Measurements from ENCODE around the gene FAM177A1.

FAM177A1 gene

GRCh38 chr14:35004839-35005238, 41.2 kb upstream of the FAM177A1 start:
- DNase-seq (ENCODE audit: low spot score): no peak
- no peak overlapping the region for H3K23ac ChIP-seq (ENCODE audit: low read depth, low read length, poor library complexity)
- H3K4me3 ChIP-seq (ENCODE audit: low read length in 2 of 2): no peak overlapping the region
- H3K36me3 ChIP-seq (replicated peaks in 1 of 2; ENCODE audit: control insufficient read depth in 2 of 2, insufficient read depth in 2 of 2, low read length in 2 of 2): peaks cover 0 to 61% of the 10 kb centered on the region in 2 donors
- no peak overlapping the region for H4K8ac ChIP-seq (ENCODE audit: low read depth, low read length)
- no peaks in the 10 kb centered on the region for H3K9me3 ChIP-seq (replicated peaks in 1 of 2; ENCODE audit: control insufficient read depth in 2 of 2, insufficient read depth in 1 of 2, low read depth in 1 of 2, low read length in 2 of 2)
- no peaks in the 10 kb centered on the region for H3K79me1 ChIP-seq (ENCODE audit: low read depth, low read length)
- no peaks in the 10 kb centered on the region for H3K4me1 ChIP-seq (ENCODE audit: control insufficient read depth in 2 of 2, insufficient read depth in 1 of 2, low read depth in 1 of 2, low read length in 2 of 2)
- H3K4ac ChIP-seq (ENCODE audit: low read length): no peak overlapping the region
- no peak overlapping the region for H3K18ac ChIP-seq (ENCODE audit: low read length)
- H2BK15ac ChIP-seq (ENCODE audit: low read length): no peak overlapping the region
- no peak overlapping the region for H3K4me2 ChIP-seq (ENCODE audit: insufficient read depth, low read length, poor library complexity, severe bottlenecking)
- H2AK5ac ChIP-seq (ENCODE audit: low read depth, low read length): no peak overlapping the region
- WGBS, 2 donors (ENCODE audit: extremely low coverage in 2 of 2, insufficient read length in 2 of 2, insufficient replicate concordance in 1 of 2): no CpG with 5 or more reads among the region's 1 CpG
- H3K9ac ChIP-seq (ENCODE audit: low read depth, low read length, poor library complexity): no peak overlapping the region
- no peaks in the 10 kb centered on the region for H3K27me3 ChIP-seq (ENCODE audit: control insufficient read depth in 3 of 3, insufficient read depth in 3 of 3, low read depth in 1 of 3, low read length in 3 of 3)
- H3K14ac ChIP-seq (ENCODE audit: low read length): no peak overlapping the region
- H2AFZ ChIP-seq (ENCODE audit: low read length): no peak overlapping the region
- no peak overlapping the region for H3K27ac ChIP-seq (replicated peaks; ENCODE audit: low read length)
- no peak overlapping the region for H2BK12ac ChIP-seq (ENCODE audit: low read length)
- no peak overlapping the region for H4K91ac ChIP-seq (ENCODE audit: low read depth, low read length, poor library complexity)
- no peak overlapping the region for H2BK5ac ChIP-seq (ENCODE audit: low read length)
- H2BK120ac ChIP-seq (ENCODE audit: low read depth, low read length): no peak overlapping the region

- no CpG with 5 or more reads among the region's 1 CpG for WGBS, 2 donors (ENCODE audit: extremely low coverage in 2 of 2, insufficient read length in 2 of 2, insufficient replicate concordance in 1 of 2)
- no peak overlapping the region for H2AK5ac ChIP-seq (ENCODE audit: low read depth, low read length)
These were observed 29.5 kb upstream of the FAM177A1 start for GRCh38 chr14:35016568-35016967.

DNA sequence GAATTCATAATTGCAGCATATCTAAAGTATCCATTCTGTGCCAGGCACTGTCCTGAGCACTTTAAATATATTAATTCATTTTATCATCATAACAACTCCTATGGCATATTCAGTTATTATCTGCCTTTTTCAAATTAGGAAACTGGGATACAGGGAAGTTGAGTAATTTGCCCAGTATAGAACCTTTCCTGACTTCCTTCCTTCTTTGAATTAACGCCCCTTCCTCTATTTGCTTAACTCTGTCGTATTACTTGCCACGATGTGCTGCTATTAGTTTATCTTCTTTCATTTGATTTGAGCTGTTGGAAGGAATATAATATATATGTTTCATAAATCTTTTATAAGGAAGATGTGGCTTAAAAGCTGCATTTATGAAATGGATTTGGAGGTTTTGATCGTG, 25.4 kb upstream of the FAM177A1 start:
- Histone ChIP-seq H3K9me3 (replicated peaks in 1 of 2; ENCODE audit: control insufficient read depth in 2 of 2, insufficient read depth in 1 of 2, low read depth in 1 of 2, low read length in 2 of 2) (no peaks in the 10 kb centered on the region), H2BK5ac (ENCODE audit: low read length) (no peak overlapping the region), H2AFZ (ENCODE audit: low read length) (no peak overlapping the region), H3K36me3 (replicated peaks in 1 of 2; ENCODE audit: control insufficient read depth in 2 of 2, insufficient read depth in 2 of 2, low read length in 2 of 2) (peaks cover 5 to 94% of the 10 kb centered on the region in 2 donors), H2BK120ac (ENCODE audit: low read depth, low read length) (no peak overlapping the region), H3K4me1 (ENCODE audit: control insufficient read depth in 2 of 2, insufficient read depth in 1 of 2, low read depth in 1 of 2, low read length in 2 of 2) (no peaks in the 10 kb centered on the region), H3K4me2 (ENCODE audit: insufficient read depth, low read length, poor library complexity, severe bottlenecking) (no peak overlapping the region), H4K8ac (ENCODE audit: low read depth, low read length) (no peak overlapping the region), H3K4ac (ENCODE audit: low read length) (no peak overlapping the region), H4K91ac (ENCODE audit: low read depth, low read length, poor library complexity) (no peak overlapping the region), H3K23ac (ENCODE audit: low read depth, low read length, poor library complexity) (no peak overlapping the region), H3K4me3 (ENCODE audit: low read length in 2 of 2) (no peak overlapping the region), H2BK12ac (ENCODE audit: low read length) (no peak overlapping the region), H3K9ac (ENCODE audit: low read depth, low read length, poor library complexity) (no peak overlapping the region), H2AK5ac (ENCODE audit: low read depth, low read length) (no peak overlapping the region), H3K79me1 (ENCODE audit: low read depth, low read length) (no peaks in the 10 kb centered on the region), H3K18ac (ENCODE audit: low read length) (no peak overlapping the region), H2BK15ac (ENCODE audit: low read length) (no peak overlapping the region), H3K14ac (ENCODE audit: low read length) (no peak overlapping the region), H3K27me3 (ENCODE audit: control insufficient read depth in 3 of 3, insufficient read depth in 3 of 3, low read depth in 1 of 3, low read length in 3 of 3) (no peaks in the 10 kb centered on the region), H3K27ac (replicated peaks; ENCODE audit: low read length) (no peak overlapping the region)
- no CpG with 5 or more reads among the region's 4 CpGs for WGBS, 2 donors (ENCODE audit: extremely low coverage in 2 of 2, insufficient read length in 2 of 2, insufficient replicate concordance in 1 of 2)
- DNase-seq (ENCODE audit: low spot score): no peak

More at GRCh38 chr14:35016568-35016967, 29.5 kb upstream of the FAM177A1 start:
- H2BK5ac ChIP-seq (ENCODE audit: low read length): no peak overlapping the region
- H3K18ac ChIP-seq (ENCODE audit: low read length): no peak overlapping the region
- no peak overlapping the region for H3K9ac ChIP-seq (ENCODE audit: low read depth, low read length, poor library complexity)
- peaks cover 4 to 94% of the 10 kb centered on the region in 2 donors for H3K36me3 ChIP-seq (replicated peaks in 1 of 2; ENCODE audit: control insufficient read depth in 2 of 2, insufficient read depth in 2 of 2, low read length in 2 of 2)
- H2BK120ac ChIP-seq (ENCODE audit: low read depth, low read length): no peak overlapping the region
- no peaks in the 10 kb centered on the region for H3K27me3 ChIP-seq (ENCODE audit: control insufficient read depth in 3 of 3, insufficient read depth in 3 of 3, low read depth in 1 of 3, low read length in 3 of 3)
- H2BK15ac ChIP-seq (ENCODE audit: low read length): no peak overlapping the region
- DNase-seq (ENCODE audit: low spot score): no peak
- no peak overlapping the region for H3K4ac ChIP-seq (ENCODE audit: low read length)
- H3K27ac ChIP-seq (replicated peaks; ENCODE audit: low read length): no peak overlapping the region
- H3K4me3 ChIP-seq (ENCODE audit: low read length in 2 of 2): no peak overlapping the region
- no peak overlapping the region for H3K23ac ChIP-seq (ENCODE audit: low read depth, low read length, poor library complexity)
- H3K4me1 ChIP-seq (ENCODE audit: control insufficient read depth in 2 of 2, insufficient read depth in 1 of 2, low read depth in 1 of 2, low read length in 2 of 2): no peaks in the 10 kb centered on the region
- no peak overlapping the region for H3K4me2 ChIP-seq (ENCODE audit: insufficient read depth, low read length, poor library complexity, severe bottlenecking)
- H4K91ac ChIP-seq (ENCODE audit: low read depth, low read length, poor library complexity): no peak overlapping the region
- H2AFZ ChIP-seq (ENCODE audit: low read length): no peak overlapping the region
- H3K9me3 ChIP-seq (replicated peaks in 1 of 2; ENCODE audit: control insufficient read depth in 2 of 2, insufficient read depth in 1 of 2, low read depth in 1 of 2, low read length in 2 of 2): no peaks in the 10 kb centered on the region
- H3K14ac ChIP-seq (ENCODE audit: low read length): no peak overlapping the region
- H2BK12ac ChIP-seq (ENCODE audit: low read length): no peak overlapping the region
- no peaks in the 10 kb centered on the region for H3K79me1 ChIP-seq (ENCODE audit: low read depth, low read length)
- no peak overlapping the region for H4K8ac ChIP-seq (ENCODE audit: low read depth, low read length)

- no peaks in the 10 kb centered on the region for H3K27me3 ChIP-seq (ENCODE audit: control insufficient read depth in 3 of 3, insufficient read depth in 3 of 3, low read depth in 1 of 3, low read length in 3 of 3)
- H3K36me3 ChIP-seq (replicated peaks in 1 of 2; ENCODE audit: control insufficient read depth in 2 of 2, insufficient read depth in 2 of 2, low read length in 2 of 2): peaks cover 8 to 89% of the 10 kb centered on the region in 2 donors
- H2BK15ac ChIP-seq (ENCODE audit: low read length): no peak overlapping the region
- no peak overlapping the region for H3K27ac ChIP-seq (replicated peaks; ENCODE audit: low read length)
- no peak overlapping the region for H2AK5ac ChIP-seq (ENCODE audit: low read depth, low read length)
- DNase-seq (ENCODE audit: low spot score): no peak
- H3K79me1 ChIP-seq (ENCODE audit: low read depth, low read length): no peaks in the 10 kb centered on the region
- H3K23ac ChIP-seq (ENCODE audit: low read depth, low read length, poor library complexity): no peak overlapping the region
- peaks cover 0 to 3% of the 10 kb centered on the region in 2 donors for H3K9me3 ChIP-seq (replicated peaks in 1 of 2; ENCODE audit: control insufficient read depth in 2 of 2, insufficient read depth in 1 of 2, low read depth in 1 of 2, low read length in 2 of 2)
- H3K14ac ChIP-seq (ENCODE audit: low read length): no peak overlapping the region
- H4K91ac ChIP-seq (ENCODE audit: low read depth, low read length, poor library complexity): no peak overlapping the region
- H2AFZ ChIP-seq (ENCODE audit: low read length): no peak overlapping the region
- H3K9ac ChIP-seq (ENCODE audit: low read depth, low read length, poor library complexity): no peak overlapping the region
- no peak overlapping the region for H3K18ac ChIP-seq (ENCODE audit: low read length)
- WGBS, 2 donors (ENCODE audit: extremely low coverage in 2 of 2, insufficient read length in 2 of 2, insufficient replicate concordance in 1 of 2): no CpG with 5 or more reads among the region's 2 CpGs
- no peak overlapping the region for H2BK5ac ChIP-seq (ENCODE audit: low read length)
- H3K4me3 ChIP-seq (ENCODE audit: low read length in 2 of 2): no peak overlapping the region
- no peak overlapping the region for H3K4ac ChIP-seq (ENCODE audit: low read length)
- no peak overlapping the region for H3K4me2 ChIP-seq (ENCODE audit: insufficient read depth, low read length, poor library complexity, severe bottlenecking)
- H2BK12ac ChIP-seq (ENCODE audit: low read length): no peak overlapping the region
- H4K8ac ChIP-seq (ENCODE audit: low read depth, low read length): no peak overlapping the region
- no peaks in the 10 kb centered on the region for H3K4me1 ChIP-seq (ENCODE audit: control insufficient read depth in 2 of 2, insufficient read depth in 1 of 2, low read depth in 1 of 2, low read length in 2 of 2)
- H2BK120ac ChIP-seq (ENCODE audit: low read depth, low read length): no peak overlapping the region
These were observed 17.6 kb upstream of the FAM177A1 start for GRCh38 chr14:35028435-35028834.
